GM21786 (cell line): ENCODE measurements around the gene ABLIM2.

Source experiments
- ATAC-seq: cut with Tn5 transposase; IDR thresholded peaks from one replicate; pipeline ENCODE4 v1.9.1; 2021; ENCODE audit not compliant: unreplicated experiment

The ABLIM2 gene

GRCh38 chr4:8009710-8010511, 148.7 kb downstream of the ABLIM2 start:
- ATAC-seq = no peak

GRCh38 chr4:8009097-8009496, 149.5 kb downstream of the ABLIM2 start:
- no peak for ATAC-seq

GRCh38 chr4:8008391-8008790, 150.2 kb downstream of the ABLIM2 start:
- ATAC-seq = no peak

- no peak for ATAC-seq
These were observed 151.0 kb downstream of the ABLIM2 start for GRCh38 chr4:8007581-8007980.

- no peak for ATAC-seq
These were observed 152.1 kb downstream of the ABLIM2 start for GRCh38 chr4:8006471-8006870.

GRCh38 chr4:8005814-8006215, 152.8 kb downstream of the ABLIM2 start:
- ATAC-seq = no peak

- ATAC-seq = no peak
These were observed 153.4 kb downstream of the ABLIM2 start for GRCh38 chr4:8005033-8005808.

GRCh38 chr4:8004066-8004465, 154.5 kb downstream of the ABLIM2 start:
- no peak for ATAC-seq

GRCh38 chr4:8002525-8003309, 155.9 kb downstream of the ABLIM2 start:
- ATAC-seq = no peak

- no peak for ATAC-seq
These were observed 156.9 kb downstream of the ABLIM2 start for GRCh38 chr4:8001564-8002355.

GRCh38 chr4:8000721-8001491, 157.7 kb downstream of the ABLIM2 start:
- no peak for ATAC-seq

GRCh38 chr4:8000247-8000646, 158.4 kb downstream of the ABLIM2 start:
- no peak for ATAC-seq

- no peak for ATAC-seq
These were observed 158.9 kb downstream of the ABLIM2 start for GRCh38 chr4:7999695-8000094.

GRCh38 chr4:7999279-7999678, 159.3 kb downstream of the ABLIM2 start:
- ATAC-seq = no peak

GRCh38 chr4:7998447-7998846, 160.2 kb downstream of the ABLIM2 start:
- ATAC-seq = no peak

GRCh38 chr4:7995866-7996265, 162.7 kb downstream of the ABLIM2 start:
- ATAC-seq = no peak

GRCh38 chr4:7995135-7995534, 163.5 kb downstream of the ABLIM2 start:
- ATAC-seq = no peak

- no peak for ATAC-seq
These were observed 164.9 kb downstream of the ABLIM2 start for GRCh38 chr4:7993671-7994070.

- no peak for ATAC-seq
These were observed 165.8 kb downstream of the ABLIM2 start for GRCh38 chr4:7992846-7993245.
